ENCODE measurements around the gene TNFRSF8.
A peak's percentile ranks its signal among the peaks of the same experiment; 100 is the strongest.

DNA sequence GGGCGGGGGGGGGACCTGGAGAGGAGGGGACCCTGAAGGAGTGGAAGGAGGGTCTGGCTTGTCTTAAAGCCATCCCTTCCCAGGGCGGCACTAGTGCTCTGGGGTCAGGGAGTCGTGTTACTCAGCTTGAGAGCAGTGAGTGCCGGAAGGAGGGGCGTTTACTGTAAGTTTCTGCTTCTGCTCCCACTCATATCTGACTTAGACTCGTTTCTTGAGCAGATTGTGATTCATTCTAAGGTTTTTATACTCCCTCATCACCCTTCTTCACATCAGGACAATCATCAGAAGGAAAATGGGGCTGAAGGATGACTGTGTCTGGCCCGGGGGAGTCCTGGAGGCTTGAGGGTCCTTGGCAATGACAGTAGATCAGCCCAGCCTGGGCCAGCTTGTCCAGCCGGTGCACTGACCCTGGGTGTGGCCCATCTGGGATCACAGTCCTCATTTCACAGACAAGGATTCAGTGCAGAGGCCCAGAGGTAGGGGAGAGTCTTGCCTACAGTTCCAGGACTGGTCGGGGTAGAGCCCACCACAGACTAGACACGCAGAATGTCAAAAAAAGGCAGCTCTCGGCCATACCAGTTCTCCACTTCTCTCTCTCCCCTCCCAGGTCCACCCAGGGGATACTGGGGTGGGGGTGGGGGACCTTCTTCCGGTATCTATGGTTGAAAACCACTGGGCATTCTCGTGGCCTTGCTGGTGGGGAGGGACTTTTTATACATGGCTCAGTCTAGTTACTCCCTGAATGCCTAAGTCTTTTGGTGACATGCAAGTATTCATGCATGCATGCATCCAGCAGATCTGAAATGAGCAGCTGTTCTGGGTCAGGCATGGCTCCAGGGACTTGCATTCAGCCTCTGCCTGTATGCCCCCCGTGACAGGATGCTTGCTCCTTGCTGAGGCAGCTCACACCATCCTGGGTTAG lies 5.1 kb downstream of the TNFRSF8 start:
- TF ChIP-seq, protein P1, sequence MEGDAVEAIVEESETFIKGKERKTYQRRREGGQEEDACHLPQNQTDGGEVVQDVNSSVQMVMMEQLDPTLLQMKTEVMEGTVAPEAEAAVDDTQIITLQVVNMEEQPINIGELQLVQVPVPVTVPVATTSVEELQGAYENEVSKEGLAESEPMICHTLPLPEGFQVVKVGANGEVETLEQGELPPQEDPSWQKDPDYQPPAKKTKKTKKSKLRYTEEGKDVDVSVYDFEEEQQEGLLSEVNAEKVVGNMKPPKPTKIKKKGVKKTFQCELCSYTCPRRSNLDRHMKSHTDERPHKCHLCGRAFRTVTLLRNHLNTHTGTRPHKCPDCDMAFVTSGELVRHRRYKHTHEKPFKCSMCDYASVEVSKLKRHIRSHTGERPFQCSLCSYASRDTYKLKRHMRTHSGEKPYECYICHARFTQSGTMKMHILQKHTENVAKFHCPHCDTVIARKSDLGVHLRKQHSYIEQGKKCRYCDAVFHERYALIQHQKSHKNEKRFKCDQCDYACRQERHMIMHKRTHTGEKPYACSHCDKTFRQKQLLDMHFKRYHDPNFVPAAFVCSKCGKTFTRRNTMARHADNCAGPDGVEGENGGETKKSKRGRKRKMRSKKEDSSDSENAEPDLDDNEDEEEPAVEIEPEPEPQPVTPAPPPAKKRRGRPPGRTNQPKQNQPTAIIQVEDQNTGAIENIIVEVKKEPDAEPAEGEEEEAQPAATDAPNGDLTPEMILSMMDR (IDR thresholded peaks at IDR 0.05; ENCODE audit: low read depth, low read length, poor library complexity, severe bottlenecking): no peak
- peak; percentile 72; the same call in 1 of the 2 replicates for TF ChIP-seq EZH2phosphoT487 (IDR thresholded peaks at IDR 0.05; ENCODE audit: borderline replicate concordance, low read length)
